ENCODE results near the gene SLC27A4. TPM values are rescaled to one million over a fixed set of nuclear protein-coding genes. Genes with fewer than 3 reads are reported as not detected.
A peak's percentile ranks its signal among the peaks of the same experiment; 100 is the strongest.

Gene SLC27A4
- total RNA-seq, result 10 to 100 TPM; 15.8 to 35.6 (median 25.5) TPM

DNA sequence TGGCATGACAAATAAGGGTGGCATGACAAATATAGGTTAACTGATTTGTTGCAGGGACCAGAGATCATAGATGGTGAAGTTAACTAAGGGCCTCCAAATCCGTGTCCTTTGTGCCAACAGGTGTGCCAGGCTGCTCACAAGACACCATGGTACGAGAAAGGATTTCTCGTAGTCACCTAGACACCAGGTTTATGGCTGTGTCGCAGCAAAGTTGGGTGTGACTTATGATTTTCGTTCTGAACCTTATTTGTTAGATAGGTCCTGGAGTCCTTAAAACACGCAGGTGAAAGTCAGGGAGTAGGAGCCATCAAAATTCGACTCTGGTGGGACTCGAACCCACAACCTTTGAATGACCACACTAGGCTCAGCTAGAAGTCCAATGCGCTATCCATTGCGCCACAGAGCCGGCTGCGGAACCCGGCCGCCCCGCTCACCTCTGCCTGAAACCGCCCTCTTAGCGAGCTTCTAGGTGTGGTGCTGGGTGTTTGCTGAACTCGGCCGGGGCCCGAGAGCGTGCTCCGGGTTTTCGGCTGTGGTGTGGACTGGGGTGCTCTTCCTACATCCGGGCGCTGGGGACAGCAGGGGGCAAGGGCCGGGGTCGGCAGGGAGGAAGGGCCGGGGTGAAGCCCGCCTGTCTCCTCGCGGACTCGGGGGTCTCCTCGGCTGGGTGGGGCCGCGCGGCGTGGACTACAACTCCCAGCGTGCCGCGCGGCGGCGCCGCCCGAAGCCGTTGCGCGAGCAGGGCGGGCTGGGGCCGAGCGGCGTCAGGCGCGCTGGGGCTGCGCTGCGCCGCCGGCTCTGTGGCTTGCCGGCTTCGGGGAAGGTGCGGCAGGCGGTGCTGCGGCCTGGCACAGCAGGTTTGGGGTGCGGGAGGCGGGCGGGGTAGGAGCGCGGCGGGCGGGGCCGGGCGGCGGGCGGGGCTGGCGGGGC lies at the start of gene SLC27A4:
TSS of gene SLC27A4 (plus strand) at position 767 of the 930 bp plus-strand sequence. CDS start 2,606 bp downstream, outside the sequence.
- peaks cover 4 to 26% (median 20%) of the 10 kb centered on the region in 4 donors for H3K4me1 ChIP-seq
- peak within 1 kb of the TSS; percentile 80 to 87 (median 85) for H3K27ac ChIP-seq (replicated peaks in 1 of 4)
- intact Hi-C loops (cut with DNase I), result no loop called here
- H3K4me3 ChIP-seq, result peak within 1 kb of the TSS; percentile 77 to 97 (median 90)
- DNase-seq (ENCODE audit: extremely low spot score), result no peak
- 65% methylated on average over 5 of the region's 75 CpGs for WGBS
- H3K36me3 ChIP-seq, result peaks cover 23 to 31% (median 29%) of the 10 kb centered on the region in 4 donors
- no peak for TF ChIP-seq POLR2A (IDR thresholded peaks at IDR 0.05; ENCODE audit: low read depth)
- TF ChIP-seq, protein P1, sequence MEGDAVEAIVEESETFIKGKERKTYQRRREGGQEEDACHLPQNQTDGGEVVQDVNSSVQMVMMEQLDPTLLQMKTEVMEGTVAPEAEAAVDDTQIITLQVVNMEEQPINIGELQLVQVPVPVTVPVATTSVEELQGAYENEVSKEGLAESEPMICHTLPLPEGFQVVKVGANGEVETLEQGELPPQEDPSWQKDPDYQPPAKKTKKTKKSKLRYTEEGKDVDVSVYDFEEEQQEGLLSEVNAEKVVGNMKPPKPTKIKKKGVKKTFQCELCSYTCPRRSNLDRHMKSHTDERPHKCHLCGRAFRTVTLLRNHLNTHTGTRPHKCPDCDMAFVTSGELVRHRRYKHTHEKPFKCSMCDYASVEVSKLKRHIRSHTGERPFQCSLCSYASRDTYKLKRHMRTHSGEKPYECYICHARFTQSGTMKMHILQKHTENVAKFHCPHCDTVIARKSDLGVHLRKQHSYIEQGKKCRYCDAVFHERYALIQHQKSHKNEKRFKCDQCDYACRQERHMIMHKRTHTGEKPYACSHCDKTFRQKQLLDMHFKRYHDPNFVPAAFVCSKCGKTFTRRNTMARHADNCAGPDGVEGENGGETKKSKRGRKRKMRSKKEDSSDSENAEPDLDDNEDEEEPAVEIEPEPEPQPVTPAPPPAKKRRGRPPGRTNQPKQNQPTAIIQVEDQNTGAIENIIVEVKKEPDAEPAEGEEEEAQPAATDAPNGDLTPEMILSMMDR (IDR thresholded peaks at IDR 0.05), result peak in 1 of 3 experiments; percentile 29
- no peak for TF ChIP-seq EP300 (IDR thresholded peaks at IDR 0.05)
- TF ChIP-seq POLR2AphosphoS5 (IDR thresholded peaks at IDR 0.05), result peak; percentile 16 to 39
- no peaks in the 10 kb centered on the region for H3K27me3 ChIP-seq
- H3K9me3 ChIP-seq, result no peaks in the 10 kb centered on the region

GRCh38 chr9:128292009-128292408 lies 48.3 kb upstream of the SLC27A4 start:
- WGBS, result 92% methylated on average over 3 of the region's 3 CpGs
- intact Hi-C loops (cut with DNase I), result no loop called here
- H3K9me3 ChIP-seq, result no peaks in the 10 kb centered on the region
- DNase-seq (ENCODE audit: extremely low spot score), result no peak
- H3K4me3 ChIP-seq, result no peak overlapping the region
- H3K4me1 ChIP-seq, result peaks cover 0 to 5% (median 2%) of the 10 kb centered on the region in 4 donors
- no peaks in the 10 kb centered on the region for H3K27me3 ChIP-seq
- TF ChIP-seq EP300 (IDR thresholded peaks at IDR 0.05) (no peak), POLR2A (IDR thresholded peaks at IDR 0.05; ENCODE audit: low read depth) (no peak), POLR2AphosphoS5 (IDR thresholded peaks at IDR 0.05) (no peak)
- TF ChIP-seq, protein P1 (IDR thresholded peaks at IDR 0.05), result no peak
- H3K36me3 ChIP-seq, result peaks cover 11 to 47% (median 23%) of the 10 kb centered on the region in 4 donors
- H3K27ac ChIP-seq (replicated peaks in 1 of 4), result no peak overlapping the region

- TF ChIP-seq POLR2A (IDR thresholded peaks at IDR 0.05; ENCODE audit: low read depth) (no peak), EP300 (IDR thresholded peaks at IDR 0.05) (no peak), POLR2AphosphoS5 (IDR thresholded peaks at IDR 0.05) (no peak)
- TF ChIP-seq, protein P1 (IDR thresholded peaks at IDR 0.05), result no peak
- peaks cover 0 to 5% (median 2%) of the 10 kb centered on the region in 4 donors for H3K4me1 ChIP-seq
- DNase-seq (ENCODE audit: extremely low spot score), result no peak
- peaks cover 10 to 41% (median 15%) of the 10 kb centered on the region in 4 donors for H3K36me3 ChIP-seq
- H3K27ac ChIP-seq (replicated peaks in 1 of 4), result no peak overlapping the region
- no peaks in the 10 kb centered on the region for H3K9me3 ChIP-seq
- no peaks in the 10 kb centered on the region for H3K27me3 ChIP-seq
- H3K4me3 ChIP-seq, result no peak overlapping the region
- intact Hi-C loops (cut with DNase I), result no loop called here
- 85% methylated on average over 4 of the region's 4 CpGs for WGBS
These were observed 47.2 kb upstream of the SLC27A4 start for GRCh38 chr9:128293091-128293490.

GRCh38 chr9:128294142-128294541 lies 46.2 kb upstream of the SLC27A4 start:
- Histone ChIP-seq H3K36me3 (peaks cover 0 to 30% (median 5%) of the 10 kb centered on the region in 4 donors), H3K4me1 (peaks cover 0 to 5% (median 2%) of the 10 kb centered on the region in 4 donors), H3K27ac (replicated peaks in 1 of 4) (no peak overlapping the region), H3K4me3 (no peak overlapping the region), H3K9me3 (no peaks in the 10 kb centered on the region), H3K27me3 (no peaks in the 10 kb centered on the region)
- TF ChIP-seq POLR2AphosphoS5 (IDR thresholded peaks at IDR 0.05) (no peak), EP300 (IDR thresholded peaks at IDR 0.05) (no peak), POLR2A (IDR thresholded peaks at IDR 0.05; ENCODE audit: low read depth) (no peak)
- TF ChIP-seq, protein P1 (IDR thresholded peaks at IDR 0.05), result no peak
- 85% methylated on average over 4 of the region's 4 CpGs for WGBS
- DNase-seq (ENCODE audit: extremely low spot score), result no peak
- intact Hi-C loops (cut with DNase I), result no loop called here

Data from esophagus muscularis mucosa (tissue), 4 donors.